SU-DHL-6 (cell line): ENCODE data around the gene SORL1-AS1.

Experiments used
- EZH2phosphoT487 ChIP-seq: fragments of 200-600 bp; sonication (generic), shearing (Covaris generic); conservative IDR thresholded peaks from 2 replicates; pipeline ENCODE4 v1.6.1; 2018; ENCODE audit warnings: mild to moderate bottlenecking, antibody characterized with exemption, low read length, moderate library complexity, mixed read lengths
- TF ChIP-seq, protein P1 (sequence below): fragments of 200-600 bp; sonication (generic); IDR thresholded peaks from one replicate; pipeline ENCODE4 v1.5.1; 2017; ENCODE audit warnings: antibody characterized with exemption, mild to moderate bottlenecking, low read length, moderate library complexity; ENCODE audit not compliant: insufficient read depth, poor library complexity, severe bottlenecking

DNA sequence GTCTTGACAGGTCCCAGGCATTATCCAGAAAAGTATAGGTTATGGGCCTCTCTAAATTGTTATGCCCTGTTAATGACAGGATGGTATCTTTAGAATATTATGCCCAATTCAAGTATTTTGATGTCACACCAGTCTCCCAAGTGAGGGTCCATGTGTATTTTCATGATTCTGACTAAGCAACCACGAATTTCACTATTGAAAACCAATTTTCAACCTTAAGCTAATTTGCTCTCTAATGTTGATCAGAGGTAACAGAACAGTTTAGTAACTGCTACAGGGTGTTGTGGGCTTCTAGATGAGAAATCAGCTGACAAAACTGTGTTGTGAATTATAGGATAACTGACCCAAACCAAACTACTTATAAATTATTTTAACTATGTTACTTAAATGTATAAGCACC lies 48.0 kb upstream of the SORL1-AS1 start:
- TF ChIP-seq, protein P1, sequence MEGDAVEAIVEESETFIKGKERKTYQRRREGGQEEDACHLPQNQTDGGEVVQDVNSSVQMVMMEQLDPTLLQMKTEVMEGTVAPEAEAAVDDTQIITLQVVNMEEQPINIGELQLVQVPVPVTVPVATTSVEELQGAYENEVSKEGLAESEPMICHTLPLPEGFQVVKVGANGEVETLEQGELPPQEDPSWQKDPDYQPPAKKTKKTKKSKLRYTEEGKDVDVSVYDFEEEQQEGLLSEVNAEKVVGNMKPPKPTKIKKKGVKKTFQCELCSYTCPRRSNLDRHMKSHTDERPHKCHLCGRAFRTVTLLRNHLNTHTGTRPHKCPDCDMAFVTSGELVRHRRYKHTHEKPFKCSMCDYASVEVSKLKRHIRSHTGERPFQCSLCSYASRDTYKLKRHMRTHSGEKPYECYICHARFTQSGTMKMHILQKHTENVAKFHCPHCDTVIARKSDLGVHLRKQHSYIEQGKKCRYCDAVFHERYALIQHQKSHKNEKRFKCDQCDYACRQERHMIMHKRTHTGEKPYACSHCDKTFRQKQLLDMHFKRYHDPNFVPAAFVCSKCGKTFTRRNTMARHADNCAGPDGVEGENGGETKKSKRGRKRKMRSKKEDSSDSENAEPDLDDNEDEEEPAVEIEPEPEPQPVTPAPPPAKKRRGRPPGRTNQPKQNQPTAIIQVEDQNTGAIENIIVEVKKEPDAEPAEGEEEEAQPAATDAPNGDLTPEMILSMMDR, result no peak
- TF ChIP-seq EZH2phosphoT487, result no peak
